Fibroblast of the aortic adventitia (primary cell): ENCODE results near the gene NOTCH2. TPM values are rescaled to one million over a fixed set of nuclear protein-coding genes. Genes with fewer than 3 reads are reported as not detected.

Source experiments
- DNase-seq: peaks from one replicate; pipeline ENCODE4 v3.0.0-alpha.2; 2010; ENCODE audit warnings: low read depth
- H3K4me3 ChIP-seq: 2 replicates; pipeline ENCODE4 v1.5.1; 2011; ENCODE audit warnings: low read depth, mild to moderate bottlenecking, control low read depth, low read length, moderate library complexity
- total RNA-seq: library from RNA; depleted of rRNA; stranded (reverse); fragments of >200 nt; gene quantifications from 2 replicates; pipeline ENCODE4 v1.2.3, GENCODE V29; 2012; ENCODE audit warnings: low replicate concordance
- TF ChIP-seq, protein P1 (sequence below): IDR thresholded peaks from 2 replicates; pipeline ENCODE4 v1.5.1; 2011; ENCODE audit warnings: mild to moderate bottlenecking, low read length, control low read depth, inconsistent platforms; ENCODE audit not compliant: insufficient read depth

The NOTCH2 gene
- total RNA-seq, 1 donor: 143 TPM

GRCh38 chr1:119975006-119975405 is 94.5 kb downstream of the NOTCH2 start:
- H3K4me3 ChIP-seq: no peak overlapping the region
- DNase-seq: no peak
- TF ChIP-seq, protein P1, sequence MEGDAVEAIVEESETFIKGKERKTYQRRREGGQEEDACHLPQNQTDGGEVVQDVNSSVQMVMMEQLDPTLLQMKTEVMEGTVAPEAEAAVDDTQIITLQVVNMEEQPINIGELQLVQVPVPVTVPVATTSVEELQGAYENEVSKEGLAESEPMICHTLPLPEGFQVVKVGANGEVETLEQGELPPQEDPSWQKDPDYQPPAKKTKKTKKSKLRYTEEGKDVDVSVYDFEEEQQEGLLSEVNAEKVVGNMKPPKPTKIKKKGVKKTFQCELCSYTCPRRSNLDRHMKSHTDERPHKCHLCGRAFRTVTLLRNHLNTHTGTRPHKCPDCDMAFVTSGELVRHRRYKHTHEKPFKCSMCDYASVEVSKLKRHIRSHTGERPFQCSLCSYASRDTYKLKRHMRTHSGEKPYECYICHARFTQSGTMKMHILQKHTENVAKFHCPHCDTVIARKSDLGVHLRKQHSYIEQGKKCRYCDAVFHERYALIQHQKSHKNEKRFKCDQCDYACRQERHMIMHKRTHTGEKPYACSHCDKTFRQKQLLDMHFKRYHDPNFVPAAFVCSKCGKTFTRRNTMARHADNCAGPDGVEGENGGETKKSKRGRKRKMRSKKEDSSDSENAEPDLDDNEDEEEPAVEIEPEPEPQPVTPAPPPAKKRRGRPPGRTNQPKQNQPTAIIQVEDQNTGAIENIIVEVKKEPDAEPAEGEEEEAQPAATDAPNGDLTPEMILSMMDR: no peak

- TF ChIP-seq, protein P1: no peak
- H3K4me3 ChIP-seq: no peak overlapping the region
- DNase-seq: no peak
These were observed 95.4 kb downstream of the NOTCH2 start for GRCh38 chr1:119974013-119974412.

GRCh38 chr1:119971710-119972570 is 97.5 kb downstream of the NOTCH2 start:
- no peak for DNase-seq
- TF ChIP-seq, protein P1: no peak
- H3K4me3 ChIP-seq: no peak overlapping the region

- TF ChIP-seq, protein P1: no peak
- H3K4me3 ChIP-seq: no peak overlapping the region
- no peak for DNase-seq
These were observed 100.9 kb downstream of the NOTCH2 start for GRCh38 chr1:119968601-119969000.

DNA sequence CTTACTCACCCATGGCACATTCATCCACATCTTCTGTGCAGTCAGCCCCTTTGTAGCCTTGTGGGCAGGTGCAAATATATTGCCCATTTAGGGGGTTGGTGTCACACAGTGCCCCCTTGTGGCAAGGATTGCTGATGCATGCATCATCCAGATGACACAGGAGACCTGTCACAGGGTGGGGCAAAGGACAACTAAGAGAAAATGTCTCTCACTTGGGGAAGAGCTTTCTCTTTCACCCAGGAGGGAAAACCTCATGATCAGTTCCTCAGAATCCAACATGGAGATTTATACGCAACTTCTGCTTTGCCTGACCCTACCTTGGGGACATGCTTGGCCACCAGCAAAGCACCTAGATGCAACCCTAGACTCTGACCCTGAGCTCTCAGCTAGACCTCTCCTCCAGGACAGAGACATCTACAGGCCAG is 101.4 kb downstream of the NOTCH2 start:
- H3K4me3 ChIP-seq: no peak overlapping the region
- TF ChIP-seq, protein P1: peak; percentile 62
- peak; percentile 39 for DNase-seq

DNA sequence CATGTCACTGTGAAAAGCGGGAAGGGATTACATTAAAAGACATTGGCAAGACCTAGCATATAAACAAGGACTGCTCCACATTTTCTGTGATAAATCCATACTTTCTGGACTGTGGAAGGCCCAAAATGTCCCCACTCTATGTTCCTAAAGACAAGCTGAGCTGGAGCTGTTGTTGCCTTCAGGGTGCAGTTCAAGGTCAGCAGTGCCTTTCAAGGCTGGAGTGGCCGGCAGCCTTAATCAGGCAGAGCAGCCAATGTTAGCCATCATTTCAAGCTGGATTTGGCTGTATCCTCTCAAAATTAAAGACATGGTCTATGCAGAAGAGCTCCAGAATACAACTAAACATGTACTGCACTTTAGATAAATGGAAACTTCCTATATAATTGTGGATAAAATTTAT is 102.8 kb downstream of the NOTCH2 start:
- no peak for DNase-seq
- H3K4me3 ChIP-seq: no peak overlapping the region
- TF ChIP-seq, protein P1: no peak
